ENCODE measurements around the gene IFT20. TPM values are rescaled to one million over a fixed set of nuclear protein-coding genes. Genes with fewer than 3 reads are reported as not detected.
"Not testable (repeated sequence)": the region's sequence is repeated elsewhere in the genome, so short reads cannot be mapped to it uniquely, and the experiment has no call there.

IFT20 gene
- total RNA-seq, 4 donors from 2014 or later = 3.7 to 15.9 (median 4.9) TPM

DNA sequence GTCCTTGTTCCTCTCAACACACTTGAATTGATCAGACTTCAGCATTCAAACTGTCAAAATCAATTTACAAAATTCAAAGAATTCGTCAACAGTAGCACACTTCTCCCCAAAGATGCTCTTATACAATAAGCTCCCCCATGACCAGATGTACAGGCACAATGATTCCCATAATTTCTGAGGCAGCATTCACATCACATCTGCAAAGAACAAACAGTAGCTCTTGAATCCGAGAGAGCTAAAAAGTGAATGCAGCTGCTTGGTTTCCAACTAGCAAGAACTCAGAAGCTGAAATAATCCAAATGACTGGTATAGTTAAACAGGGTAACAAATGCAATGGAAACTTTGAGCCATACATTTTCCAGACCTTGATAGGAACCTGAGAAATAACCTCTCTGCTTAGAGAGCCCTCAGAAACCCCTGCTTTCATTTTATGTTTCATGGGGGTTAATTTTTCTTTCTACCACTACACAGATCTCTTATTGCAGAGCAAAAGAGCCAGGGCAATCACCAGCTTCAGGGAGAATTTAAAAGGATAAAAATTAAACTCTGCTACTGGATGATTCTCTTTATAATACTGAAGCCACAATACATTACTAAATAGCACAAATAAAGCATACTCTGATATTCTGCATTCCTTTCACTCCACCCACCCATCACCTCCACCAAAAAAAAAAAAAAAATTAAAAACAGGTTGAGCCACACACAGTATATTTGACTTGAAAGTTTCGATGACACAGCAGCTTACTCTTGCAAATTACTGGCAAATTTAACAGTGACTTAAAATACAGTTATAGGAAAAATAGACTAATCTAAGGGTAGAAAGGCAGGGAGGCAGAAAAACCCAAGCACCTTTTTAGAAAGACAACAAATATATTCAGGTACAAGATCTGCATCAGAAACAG, 39.3 kb downstream of the IFT20 start:
- in situ Hi-C loops (cut with MboI; ENCODE audit: low sequenced_read_pairs in 4 of 4) (no loop called here), intact Hi-C loops (cut with DNase I; ENCODE audit: low total_unique reads) (no loop called here)
- TF ChIP-seq, protein P1, sequence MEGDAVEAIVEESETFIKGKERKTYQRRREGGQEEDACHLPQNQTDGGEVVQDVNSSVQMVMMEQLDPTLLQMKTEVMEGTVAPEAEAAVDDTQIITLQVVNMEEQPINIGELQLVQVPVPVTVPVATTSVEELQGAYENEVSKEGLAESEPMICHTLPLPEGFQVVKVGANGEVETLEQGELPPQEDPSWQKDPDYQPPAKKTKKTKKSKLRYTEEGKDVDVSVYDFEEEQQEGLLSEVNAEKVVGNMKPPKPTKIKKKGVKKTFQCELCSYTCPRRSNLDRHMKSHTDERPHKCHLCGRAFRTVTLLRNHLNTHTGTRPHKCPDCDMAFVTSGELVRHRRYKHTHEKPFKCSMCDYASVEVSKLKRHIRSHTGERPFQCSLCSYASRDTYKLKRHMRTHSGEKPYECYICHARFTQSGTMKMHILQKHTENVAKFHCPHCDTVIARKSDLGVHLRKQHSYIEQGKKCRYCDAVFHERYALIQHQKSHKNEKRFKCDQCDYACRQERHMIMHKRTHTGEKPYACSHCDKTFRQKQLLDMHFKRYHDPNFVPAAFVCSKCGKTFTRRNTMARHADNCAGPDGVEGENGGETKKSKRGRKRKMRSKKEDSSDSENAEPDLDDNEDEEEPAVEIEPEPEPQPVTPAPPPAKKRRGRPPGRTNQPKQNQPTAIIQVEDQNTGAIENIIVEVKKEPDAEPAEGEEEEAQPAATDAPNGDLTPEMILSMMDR (IDR thresholded peaks at IDR 0.05 in 4 of 5, conservative IDR thresholded peaks at IDR 0.05 in 1 of 5) = no peak
- Histone ChIP-seq H3K27ac (no peak overlapping the region), H3K9me3 (no peaks in the 10 kb centered on the region), H3K36me3 (no peaks in the 10 kb centered on the region), H3K27me3 (no peaks in the 10 kb centered on the region), H3K4me1 (no peaks in the 10 kb centered on the region), H3K4me3 (no peak overlapping the region)
- ATAC-seq (no peak), DNase-seq (no peak)

DNA sequence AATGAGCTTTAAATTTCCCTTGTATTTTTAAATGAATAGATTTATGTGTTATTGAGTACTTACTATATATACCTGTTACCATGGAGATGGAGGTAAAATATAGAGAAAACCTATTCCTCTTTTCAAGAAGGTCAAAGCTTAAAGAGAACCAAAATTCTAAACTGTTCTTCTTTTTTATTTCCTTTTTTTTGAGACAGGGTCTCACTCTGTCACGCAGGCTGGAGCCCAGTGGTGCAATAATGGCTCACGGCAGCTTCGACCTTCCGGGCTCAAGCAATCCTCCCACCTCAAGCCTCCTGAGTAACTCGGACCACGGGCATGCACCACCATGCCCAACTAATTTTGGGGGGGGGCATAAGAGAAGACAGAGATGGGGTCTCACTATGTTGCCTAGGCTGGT, 41.3 kb downstream of the IFT20 start:
- Histone ChIP-seq H3K4me3 (no peak overlapping the region), H3K27me3 (no peaks in the 10 kb centered on the region), H3K27ac (no peak overlapping the region), H3K9me3 (no peaks in the 10 kb centered on the region), H3K36me3 (no peaks in the 10 kb centered on the region), H3K4me1 (no peaks in the 10 kb centered on the region)
- ATAC-seq (no peak), DNase-seq (no peak)
- in situ Hi-C loops (cut with MboI; ENCODE audit: low sequenced_read_pairs in 4 of 4) = no loop called here
- TF ChIP-seq, protein P1 (IDR thresholded peaks at IDR 0.05 in 4 of 5, conservative IDR thresholded peaks at IDR 0.05 in 1 of 5) = no peak
- TF ChIP-seq POLR2A (IDR thresholded peaks at IDR 0.05) = no peak
- intact Hi-C loops (cut with DNase I; ENCODE audit: low total_unique reads) = no loop called here

DNA sequence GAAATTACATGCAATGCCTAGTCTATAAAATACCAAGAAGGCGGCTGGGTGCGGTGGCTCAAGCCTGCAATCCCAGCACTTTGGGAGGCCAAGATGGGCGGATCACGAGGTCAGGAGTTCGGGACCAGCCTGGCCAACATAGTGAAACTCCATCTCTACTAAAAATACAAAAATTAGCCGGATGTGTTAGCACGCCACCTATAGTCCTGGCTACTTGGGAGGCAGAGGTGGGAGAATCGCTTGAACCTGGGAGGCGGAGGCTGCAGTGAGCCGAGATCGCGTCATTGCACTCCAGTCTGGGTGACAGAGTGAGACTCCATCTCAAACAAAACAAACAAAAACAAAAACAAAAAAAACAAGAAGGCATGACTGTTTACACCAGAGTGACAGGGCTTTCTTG, 42.4 kb downstream of the IFT20 start:
- not testable (repeated sequence) for ATAC-seq

DNA sequence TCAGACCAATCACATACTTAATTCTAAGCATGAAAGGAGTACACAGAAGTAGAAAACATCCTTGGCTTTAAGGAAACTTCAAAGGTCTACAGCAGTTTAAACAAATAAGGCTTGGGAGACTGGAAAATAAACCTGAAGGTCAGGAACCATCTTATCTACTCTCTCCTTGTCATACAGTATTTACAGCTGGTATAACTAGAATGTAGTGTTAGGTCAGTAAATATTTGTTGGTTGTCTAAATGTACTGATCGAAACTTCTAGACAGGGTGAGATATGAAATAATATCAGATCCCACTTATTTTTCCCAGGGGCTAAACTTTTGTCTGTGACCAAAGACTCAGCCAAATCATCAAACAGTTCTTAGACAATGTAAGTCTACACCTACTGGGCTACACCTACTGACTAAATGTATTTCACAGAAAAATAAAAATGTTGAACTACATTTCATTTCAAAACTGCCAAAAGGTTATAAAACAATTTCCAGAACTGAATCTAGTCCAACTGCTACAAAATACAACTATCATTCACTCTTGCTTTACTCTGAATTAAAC, 43.4 kb downstream of the IFT20 start:
- Histone ChIP-seq H3K9me3 (no peaks in the 10 kb centered on the region), H3K4me3 (no peak overlapping the region), H3K27me3 (no peaks in the 10 kb centered on the region), H3K36me3 (no peaks in the 10 kb centered on the region), H3K4me1 (no peaks in the 10 kb centered on the region), H3K27ac (no peak overlapping the region)
- no peak for TF ChIP-seq POLR2A (IDR thresholded peaks at IDR 0.05)
- TF ChIP-seq, protein P1 (IDR thresholded peaks at IDR 0.05 in 4 of 5, conservative IDR thresholded peaks at IDR 0.05 in 1 of 5) = no peak
- no peak for DNase-seq
- no peak for ATAC-seq
- intact Hi-C loops (cut with DNase I; ENCODE audit: low total_unique reads) (no loop called here), in situ Hi-C loops (cut with MboI; ENCODE audit: low sequenced_read_pairs in 4 of 4) (no loop called here)

More for the DNA sequence above, 42.4 kb downstream of the IFT20 start:
- H3K4me3 ChIP-seq; H3K36me3 ChIP-seq; H3K27ac ChIP-seq; H3K4me1 ChIP-seq; in situ Hi-C loops (cut with MboI; ENCODE audit: low sequenced_read_pairs in 4 of 4); intact Hi-C loops (cut with DNase I; ENCODE audit: low total_unique reads); DNase-seq; H3K27me3 ChIP-seq; H3K9me3 ChIP-seq: not testable (repeated sequence)

DNA sequence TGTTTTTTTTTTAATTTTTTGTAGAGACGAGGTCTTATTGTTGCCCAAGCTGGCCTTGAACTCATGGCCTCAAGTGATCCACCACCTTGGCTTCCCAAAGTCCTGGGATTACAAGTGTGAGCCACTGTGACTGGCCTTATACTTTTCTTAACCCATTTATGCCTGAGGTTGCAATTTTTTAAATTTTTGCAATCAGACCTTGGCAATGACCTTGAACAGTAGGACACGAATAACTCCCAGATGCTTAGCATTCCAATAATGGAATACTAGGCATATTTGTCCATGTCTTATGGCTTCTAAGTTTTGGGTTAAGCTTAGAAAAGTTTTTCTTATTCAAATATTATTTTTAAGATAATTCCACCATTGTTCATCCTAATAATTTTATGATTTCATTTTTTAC, 44.6 kb downstream of the IFT20 start:
- intact Hi-C loops (cut with DNase I; ENCODE audit: low total_unique reads) = no loop called here
- no peak for DNase-seq
- H3K4me3 ChIP-seq = no peak overlapping the region

More for the DNA sequence above, 44.6 kb downstream of the IFT20 start:
- Histone ChIP-seq H3K36me3 (no peaks in the 10 kb centered on the region), H3K4me1 (no peaks in the 10 kb centered on the region), H3K9me3 (no peaks in the 10 kb centered on the region), H3K27ac (no peak overlapping the region), H3K27me3 (no peaks in the 10 kb centered on the region)
- no peak for ATAC-seq
- in situ Hi-C loops (cut with MboI; ENCODE audit: low sequenced_read_pairs in 4 of 4) = no loop called here
- TF ChIP-seq, protein P1 (IDR thresholded peaks at IDR 0.05 in 4 of 5, conservative IDR thresholded peaks at IDR 0.05 in 1 of 5) = no peak
- TF ChIP-seq POLR2A (IDR thresholded peaks at IDR 0.05) = no peak

All from gastrocnemius medialis (tissue), 4 donors.